ENCODE data around the gene SLC39A12.

SLC39A12 gene

DNA sequence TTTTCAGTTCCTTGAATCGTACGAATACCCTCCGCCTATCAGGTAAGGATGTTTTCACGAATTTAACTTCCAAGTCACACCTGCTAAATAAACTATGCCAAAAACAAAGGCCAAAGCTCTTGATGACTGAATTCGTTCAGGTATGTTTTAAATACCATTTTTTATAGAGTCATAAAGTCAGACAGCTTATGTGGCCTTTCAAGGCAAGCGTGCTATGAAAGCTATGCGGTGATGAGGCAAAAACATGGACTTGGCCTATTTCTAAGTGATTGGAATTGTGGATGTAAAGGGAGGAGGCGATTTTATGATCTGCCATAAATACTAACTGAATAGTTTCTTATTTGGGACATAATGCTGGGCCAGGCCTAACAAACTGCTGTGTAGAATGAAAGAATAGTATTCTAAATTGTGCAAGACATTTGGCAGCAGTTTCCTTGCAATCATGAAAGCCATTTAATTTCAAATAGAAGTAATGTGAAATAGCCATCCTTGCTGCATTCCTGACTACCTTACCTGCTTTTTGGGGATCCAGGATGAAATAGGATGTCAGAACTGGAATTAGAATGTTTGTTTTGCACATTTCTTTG, 14.0 kb downstream of the SLC39A12 start:
- no peak for DNase-seq

DNA sequence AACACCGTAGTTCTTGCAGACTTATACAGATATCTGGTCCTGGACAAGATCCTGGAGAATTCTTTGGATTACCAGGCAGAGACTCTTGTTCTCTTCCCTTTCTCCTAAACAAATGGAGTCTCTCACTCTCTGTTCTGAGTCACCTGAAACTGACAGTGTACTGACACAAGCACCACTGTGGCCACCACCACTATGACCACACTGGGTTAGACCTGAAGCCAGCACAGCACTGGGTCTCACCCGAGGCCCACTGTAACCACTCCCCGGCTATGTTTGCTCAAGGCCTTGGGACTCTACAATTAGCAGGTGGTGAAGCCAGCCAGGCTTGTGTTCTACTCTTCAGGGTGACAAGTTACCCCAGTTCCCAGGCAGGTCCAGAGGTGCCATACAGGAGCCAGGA, 22.8 kb downstream of the SLC39A12 start:
- DNase-seq, result no peak

DNA sequence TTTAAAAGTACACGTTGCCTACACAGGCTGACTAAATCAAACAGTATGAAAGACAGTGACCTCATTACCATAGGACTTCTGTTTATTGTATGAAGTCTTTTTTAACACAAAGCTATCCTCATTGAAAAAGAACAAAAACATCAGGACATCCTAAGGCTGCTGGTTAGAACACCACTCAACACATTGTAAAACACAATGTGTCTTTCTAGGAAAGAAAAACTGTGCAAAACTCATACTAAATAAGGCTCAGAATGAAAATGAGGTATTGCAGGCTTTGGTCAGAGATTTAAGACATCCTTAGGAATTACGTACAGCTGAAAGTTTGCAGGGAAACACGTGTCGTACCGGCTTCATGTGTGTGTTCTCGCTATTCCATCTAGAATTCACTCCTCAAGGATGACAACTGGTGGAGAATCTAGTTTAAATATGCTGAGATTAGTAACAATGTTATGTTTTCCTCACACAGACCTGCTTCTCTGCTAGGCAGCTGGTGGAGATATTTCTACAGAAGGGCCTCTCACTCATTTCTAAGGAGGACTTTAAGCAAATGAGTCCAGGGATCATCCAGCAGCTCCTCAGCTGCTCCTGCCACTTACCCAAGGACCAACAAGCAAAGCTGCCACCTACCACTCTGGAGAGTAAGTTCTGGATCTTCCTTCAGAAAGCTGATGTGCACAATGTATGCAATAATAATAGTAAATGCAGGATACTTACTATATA, 29.3 kb downstream of the SLC39A12 start:
- no peak for DNase-seq

DNA sequence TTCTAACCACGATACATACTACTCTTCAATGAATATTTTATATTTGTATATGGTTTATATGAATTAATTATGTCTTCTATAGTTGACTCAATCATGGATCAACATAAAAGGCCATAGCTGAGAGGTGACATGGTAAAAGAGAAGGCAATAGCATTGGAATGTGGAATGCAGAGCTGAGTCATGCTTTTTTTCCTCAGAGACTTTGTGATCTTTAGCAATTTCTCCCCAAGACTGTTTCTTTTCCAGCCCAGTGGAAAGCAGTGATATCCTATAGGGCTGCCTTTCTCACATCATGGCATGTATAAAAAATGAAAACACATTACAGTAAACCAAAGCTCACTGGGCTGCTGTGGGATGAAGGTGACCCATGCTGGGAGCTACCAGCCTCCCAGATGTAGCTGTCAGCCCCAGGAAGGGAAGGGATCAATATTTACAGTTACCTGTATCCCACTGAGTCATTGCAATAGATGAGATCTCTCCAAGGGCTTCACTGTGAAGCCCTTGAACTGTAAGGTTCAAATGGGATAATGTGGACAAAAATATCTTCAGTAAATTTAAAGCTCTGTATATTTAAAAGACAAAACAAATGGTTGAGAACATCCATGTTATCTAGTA, 30.2 kb downstream of the SLC39A12 start:
- no peak for DNase-seq

DNA sequence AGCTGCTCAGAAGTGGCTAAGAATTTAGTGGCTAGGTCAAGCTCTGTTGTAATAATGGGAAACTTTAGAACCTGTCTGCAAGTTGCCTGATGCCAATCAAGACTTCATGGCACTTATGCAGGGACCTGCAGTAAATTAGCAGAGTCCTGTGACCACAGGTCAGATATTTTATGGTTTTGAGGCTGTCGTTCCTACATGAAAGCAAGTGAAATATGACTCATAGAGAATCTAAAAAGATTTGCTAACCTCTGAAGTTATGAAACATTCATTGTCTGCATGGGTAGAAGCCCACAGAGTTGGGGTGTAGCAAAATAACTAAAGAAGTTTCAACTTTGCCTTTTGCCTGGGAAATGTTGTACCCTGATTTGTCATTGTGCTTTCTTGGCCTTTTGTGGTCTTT, 32.3 kb downstream of the SLC39A12 start:
- DNase-seq, result no peak

DNA sequence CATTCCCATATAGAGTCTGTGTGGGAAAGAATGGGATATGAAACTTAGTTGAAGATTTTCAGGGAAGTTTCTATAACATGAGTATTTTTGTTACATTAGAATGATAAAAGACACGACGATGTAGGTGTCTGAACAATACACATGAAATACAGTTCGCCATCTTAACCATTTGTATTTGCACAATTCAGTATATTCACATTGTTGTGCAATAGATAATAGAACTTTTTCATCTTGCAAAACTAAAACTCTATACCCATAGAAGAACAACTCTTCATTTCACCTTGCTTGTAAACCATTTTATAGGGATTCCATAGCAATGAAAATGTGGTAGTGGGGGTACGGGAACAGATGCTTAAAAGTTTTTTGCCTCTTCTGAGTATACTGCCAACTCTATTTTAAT, 32.8 kb downstream of the SLC39A12 start:
- no peak for DNase-seq

DNA sequence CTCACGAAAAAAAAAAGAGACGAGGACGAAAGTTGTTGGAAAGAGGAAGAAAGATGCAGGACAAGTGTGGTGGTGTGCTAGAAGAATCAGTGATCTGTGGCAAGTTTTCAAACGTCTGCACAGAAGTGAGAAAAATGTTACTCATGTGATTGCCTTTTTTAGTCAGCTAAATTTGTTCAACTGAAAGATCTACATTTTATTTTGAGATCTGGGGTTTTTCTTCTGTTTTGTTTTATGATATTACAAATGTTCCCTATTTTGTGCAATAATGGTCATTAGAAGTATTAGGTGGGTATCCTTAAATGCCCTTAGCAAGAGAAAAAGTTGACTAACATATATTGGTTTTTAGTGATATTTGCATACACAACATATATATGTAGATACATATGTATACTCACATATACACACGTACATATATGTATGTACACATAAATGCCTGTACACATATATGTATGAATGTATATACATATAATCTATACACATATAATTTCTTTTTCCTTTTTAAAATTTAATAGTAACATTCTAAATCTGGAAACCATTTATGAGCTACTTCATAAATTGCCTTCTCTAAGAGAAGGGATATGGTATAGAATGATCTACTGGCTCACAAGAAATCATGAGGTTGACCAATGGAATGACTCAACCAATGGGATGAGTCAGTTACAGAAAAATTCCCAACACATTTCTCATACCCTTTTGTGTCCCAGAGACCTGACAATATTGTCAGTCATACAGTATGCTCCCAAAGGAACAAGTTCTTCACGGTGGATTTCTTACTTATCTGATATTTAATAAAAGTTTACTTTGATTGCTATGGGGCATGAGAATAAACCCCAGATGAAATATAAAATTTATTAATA, 38.4 kb downstream of the SLC39A12 start:
- DNase-seq, result no peak

DNA sequence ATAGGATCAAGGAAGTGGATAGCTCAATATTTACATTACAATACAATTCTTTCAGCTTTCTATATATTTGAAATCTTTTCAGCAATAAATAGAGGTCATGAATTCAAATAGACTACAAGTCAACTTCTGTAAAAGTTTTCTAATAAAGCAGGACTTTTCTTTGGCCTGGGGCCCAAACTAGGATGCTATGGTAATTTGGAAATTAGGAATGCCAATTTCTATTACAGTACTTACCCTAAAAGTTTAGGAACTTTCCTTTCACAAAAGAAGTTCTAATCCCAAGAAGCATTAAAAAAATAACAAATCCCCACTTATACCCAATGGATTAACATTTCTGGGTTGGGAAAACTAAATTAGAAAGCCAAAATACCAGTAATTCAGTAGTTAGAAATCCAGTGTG, 40.5 kb downstream of the SLC39A12 start:
- no peak for DNase-seq

DNA sequence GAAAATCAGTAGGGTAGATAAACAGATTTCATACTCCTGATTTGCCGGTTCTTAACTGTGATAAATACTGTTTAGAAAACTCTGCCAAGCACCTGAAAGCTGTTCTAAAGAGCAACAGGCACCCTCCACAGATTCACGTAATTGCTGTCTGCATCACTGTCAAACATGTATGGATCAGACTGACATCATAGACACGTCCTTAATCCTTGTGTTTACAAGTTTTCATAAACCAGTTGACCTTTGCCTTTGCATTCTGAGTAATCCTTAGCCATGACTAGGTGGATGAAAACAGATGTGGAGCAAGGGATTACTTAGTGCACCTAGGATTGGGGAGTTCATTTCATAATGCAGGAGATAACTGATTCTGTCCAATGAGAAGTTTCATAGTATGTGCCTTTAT, 41.6 kb downstream of the SLC39A12 start:
- DNase-seq, result no peak

DNA sequence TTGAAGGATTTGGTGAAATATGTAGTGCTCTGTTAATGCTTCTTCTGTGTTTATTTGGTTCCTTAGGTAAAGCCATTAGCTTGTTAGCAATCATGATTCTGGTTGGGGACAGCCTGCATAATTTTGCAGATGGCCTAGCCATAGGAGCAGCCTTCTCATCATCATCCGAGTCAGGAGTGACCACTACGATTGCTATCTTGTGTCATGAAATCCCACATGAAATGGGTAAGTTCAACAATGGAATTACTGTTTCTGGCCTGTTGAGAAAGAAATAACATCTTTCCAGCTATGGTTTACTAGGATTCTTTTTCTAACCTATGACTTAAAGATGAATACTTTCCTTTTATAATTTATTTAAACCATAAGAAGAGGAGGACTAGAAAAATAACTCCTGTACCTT, 48.9 kb downstream of the SLC39A12 start:
- no peak for DNase-seq

DNA sequence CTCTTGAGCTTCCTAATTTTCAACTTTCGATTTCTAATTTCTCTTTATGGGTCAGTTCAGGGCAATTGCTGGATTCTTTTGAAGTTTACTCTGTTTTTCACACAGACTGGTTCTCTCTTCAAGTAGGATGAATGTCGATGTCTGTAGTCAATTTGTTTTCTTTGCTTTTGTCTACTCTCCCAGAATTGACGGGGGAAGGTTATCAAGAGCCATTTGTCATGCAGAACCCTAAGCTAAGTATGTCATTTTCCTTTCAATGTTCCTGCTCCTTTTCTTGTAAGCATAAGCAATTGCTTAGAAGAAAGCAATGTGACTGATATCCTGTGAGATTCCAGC, 53.7 kb downstream of the SLC39A12 start:
- DNase-seq, result no peak

DNA sequence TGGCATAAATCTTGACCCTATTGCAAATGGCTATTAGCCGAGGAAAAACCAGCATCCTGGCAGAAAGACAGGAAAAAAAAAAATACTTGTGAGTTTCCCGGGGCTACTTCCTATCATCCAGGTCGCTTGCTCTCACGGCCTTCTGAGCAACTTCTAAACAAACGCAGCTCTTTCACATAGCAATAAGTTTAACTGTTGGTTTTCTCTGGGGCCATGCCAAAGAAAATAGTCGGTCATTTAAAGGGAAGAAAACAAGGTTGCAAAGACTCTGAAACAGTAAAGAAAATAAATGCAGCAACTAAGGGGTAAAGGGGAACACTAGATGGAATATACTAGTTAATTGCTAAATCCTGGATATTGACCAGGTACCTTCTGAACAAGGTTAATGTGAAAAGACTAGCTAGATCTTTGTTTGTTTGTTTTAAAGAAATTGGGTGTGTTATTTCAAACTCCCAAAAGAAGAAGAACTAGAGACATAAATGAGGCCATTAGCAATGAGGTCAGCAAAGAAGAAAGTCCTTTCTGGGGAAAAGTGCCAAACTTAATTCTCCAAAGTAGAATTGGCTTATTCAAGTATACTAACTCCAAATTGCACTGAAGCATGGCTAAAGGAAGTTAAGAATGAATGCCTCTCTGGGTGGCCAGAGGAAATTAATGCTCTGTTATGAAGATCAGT, 54.2 kb downstream of the SLC39A12 start:
- no peak for DNase-seq

DNA sequence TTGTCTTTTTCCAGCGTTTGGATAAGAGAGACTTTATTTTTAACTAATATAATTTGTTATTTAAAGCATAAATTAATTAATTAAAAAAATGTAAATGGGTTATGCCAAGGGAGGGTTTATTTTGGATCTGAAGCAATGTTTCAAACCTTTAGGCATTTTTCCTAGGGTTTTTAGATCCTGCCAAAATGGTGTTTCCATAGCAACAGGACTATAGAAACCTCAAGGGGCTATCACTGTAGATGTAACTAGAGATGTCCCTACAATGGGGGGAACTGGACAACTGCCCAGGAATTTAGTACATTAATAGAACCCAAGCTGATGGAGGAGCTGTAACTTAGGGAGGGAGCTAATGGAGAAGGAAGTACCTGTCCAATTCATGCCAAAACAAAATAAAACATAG, 57.3 kb downstream of the SLC39A12 start:
- no peak for DNase-seq

DNA sequence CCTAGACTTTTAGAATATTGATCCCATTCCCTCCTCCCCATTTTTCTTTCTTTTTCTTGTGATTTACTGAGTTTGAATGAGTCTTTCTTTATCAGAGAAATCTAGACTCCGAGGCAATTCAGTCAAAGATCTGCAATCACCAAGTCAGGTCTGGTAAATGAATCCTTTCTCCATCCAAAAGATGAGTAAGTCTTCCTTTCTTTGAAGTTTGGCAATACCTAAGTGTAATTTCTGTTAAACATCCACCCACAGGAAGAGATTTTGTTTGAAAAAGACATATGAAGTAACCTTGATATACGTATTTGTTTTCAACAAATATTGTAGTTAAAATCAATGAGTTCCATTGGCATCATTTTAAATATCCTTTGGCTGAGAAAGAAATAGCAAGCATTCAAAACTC, 58.3 kb downstream of the SLC39A12 start:
- DNase-seq, result no peak

DNA sequence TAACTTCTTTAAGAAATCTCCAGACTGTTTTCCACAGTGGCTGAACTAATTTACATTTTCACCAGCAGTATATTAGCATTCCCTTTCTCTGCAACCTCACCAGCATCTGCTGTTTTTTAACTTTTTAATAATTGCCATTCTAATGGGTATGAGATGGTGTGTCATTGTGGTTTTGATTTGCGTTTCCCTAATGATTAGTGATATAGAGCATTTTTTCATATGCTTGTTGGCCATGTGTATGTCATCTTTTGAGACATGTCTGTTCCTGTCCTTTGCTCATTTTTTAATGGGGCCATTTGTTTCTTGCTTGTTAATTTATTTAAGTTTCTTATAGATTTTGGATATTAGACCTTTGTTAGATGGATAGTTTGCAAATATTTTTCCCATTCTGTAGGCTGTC, 68.8 kb downstream of the SLC39A12 start:
- no peak for DNase-seq

DNA sequence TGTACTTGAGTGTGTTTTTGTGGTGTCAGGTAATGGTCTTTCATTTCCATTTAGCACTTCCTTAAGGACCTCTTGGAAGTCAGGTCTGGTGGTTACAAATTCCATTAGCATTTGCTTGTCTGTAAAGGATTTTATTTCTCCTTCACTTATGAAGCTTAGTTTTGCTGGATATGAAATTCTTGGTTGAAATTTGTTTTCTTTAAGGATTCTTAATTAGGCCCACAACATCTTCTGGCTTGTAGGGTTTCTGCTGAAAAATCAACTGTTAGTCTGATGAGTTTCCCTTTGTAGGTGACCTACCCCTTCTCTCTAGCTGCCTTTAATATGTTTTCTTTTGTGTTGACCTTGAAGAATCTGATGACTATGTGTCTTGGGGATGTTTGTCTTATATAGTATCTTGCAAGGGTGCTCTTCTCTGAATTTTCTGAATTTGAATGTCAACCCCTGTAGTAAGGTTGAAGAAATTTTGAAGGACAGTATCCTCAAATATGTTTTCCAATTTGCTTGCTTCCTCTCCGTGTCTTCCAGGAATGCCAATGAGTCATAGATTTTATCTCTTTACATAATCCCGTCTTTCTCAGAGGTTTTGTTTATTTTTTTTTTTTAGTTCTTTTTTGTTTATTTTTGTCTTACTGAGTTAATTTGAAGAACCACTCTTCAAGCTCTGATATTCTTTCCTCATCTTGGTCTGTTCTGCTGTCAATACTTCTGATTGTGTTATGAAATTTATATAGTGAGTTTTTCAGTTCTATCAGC, 70.2 kb downstream of the SLC39A12 start:
- DNase-seq, result no peak

DNA sequence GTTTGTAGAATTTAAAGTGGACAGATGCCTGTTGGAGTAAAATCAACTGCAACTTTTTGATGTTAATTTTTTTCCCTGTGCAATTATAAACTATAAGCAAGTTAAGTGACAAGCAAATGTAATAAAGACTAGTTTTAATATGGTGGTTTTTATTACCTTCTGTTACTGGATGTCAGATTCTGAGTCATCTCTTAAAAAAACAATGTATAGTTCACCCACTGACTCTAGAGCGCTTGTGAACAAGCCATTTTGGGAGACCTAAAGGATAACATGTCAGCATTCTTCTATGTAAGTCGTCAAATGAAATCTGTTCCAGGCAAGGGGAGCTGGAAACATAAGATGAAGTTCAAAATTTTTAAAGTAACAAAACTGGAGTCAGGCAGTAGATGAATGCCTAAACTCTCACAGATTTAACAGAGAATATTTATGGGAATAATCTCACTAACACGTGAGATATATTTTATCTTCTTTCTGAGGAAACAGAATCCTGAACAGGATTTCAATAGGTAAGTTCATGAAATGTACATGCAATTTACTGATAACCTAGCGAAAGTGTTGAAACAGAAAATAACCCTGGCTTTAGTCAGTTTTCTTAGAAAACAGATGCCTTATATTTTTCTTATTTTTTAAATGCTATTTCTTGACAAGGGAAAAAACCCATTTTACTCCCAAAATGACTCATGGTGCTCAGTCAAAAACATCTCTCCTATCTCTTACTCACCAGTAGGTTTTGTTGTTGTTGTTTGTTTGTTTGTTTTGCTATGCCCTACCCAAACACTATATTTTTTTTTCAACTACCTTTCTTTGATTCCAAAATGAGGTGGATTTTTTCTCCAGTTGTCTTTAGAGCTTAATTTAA, 91.7 kb downstream of the SLC39A12 start:
- DNase-seq, result no peak

DNA sequence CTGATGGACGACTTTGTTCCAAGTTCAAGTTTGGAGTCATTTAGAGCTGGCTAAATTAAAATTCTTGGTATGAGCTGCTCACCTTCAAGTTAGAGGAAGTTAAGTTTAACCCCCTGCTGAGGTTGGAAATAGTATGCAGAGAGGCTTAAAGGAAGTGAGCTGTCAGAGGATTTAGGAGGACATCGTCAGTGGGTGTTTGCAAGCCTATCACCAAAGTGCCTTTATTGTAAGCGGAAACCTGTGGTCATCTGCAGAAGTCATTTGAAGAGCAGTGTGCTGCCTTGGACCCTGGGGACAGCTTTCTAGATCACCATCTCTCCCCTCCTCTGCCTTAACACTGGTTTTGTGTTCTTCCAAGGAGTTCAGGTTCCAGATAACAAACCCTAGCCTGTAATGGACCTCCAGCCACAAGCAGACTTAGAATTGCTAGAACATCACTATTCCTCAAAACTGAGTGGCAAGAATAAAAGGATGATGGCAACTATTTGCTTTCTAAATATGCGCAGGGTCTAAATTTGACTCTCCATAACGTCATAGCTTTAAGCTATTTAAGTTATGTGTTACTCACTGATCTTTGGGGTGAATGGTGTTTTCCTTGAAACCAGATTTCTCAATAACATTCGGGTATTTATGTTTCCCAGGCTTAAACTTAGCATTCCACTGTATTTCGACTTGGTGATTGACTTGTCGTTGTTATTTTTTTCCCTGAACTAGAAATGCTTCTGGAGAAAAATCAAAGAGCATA, 93.4 kb downstream of the SLC39A12 start:
- no peak for DNase-seq

DNA sequence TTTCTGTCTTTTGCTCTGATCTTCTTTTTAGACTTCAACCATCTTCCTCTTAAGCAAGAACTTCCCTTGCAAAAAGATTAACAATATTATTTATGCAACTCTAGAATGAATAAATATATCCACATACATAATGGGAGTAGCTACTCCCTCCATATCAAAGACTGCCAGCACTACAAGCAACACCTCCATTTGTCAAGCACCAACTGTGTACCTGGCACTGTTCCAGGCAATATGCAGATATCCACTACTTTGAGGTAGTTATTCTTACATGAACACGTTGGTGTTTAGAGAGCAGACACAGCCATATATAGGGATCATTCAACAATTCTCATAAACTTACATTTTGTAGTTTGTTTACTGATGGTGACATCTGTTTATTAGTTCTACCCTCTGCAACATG, 104.9 kb downstream of the SLC39A12 start:
- DNase-seq, result no peak

DNA sequence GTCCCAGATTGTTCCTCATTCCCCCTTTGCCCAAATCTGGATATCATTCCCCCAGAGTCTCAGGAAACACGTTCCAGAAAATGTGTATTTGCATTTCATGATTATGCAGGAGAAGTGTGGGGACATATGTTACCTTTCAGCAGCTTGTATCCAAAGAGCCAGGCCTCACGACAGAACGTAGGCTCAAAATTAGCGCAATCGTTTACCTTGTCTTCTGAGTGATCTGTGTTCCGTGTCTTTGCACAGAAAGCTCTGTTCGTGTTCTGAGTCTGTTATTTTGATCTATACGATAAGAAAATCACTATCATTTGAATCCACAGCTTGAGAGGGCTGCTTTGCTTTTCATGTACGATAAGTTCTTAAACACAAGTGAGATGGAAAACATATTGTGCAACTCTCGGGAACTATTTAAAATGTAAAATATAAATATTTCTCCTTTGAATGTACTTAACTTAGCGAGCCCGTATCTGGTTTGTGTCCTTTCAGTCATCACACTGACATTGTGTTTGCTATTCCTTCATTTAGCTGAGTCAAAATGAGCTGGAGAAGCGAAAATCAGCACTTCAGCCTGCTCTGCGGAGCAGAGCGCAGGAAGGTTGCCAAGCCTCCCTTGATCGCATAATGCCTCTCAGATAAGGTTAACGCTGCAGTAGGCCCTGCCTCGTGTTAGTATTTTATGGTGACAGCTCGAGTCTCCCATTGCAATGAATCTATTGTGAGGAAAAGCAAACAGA, 108.3 kb downstream of the SLC39A12 start:
- no peak for DNase-seq
